Renal pelvis (tissue), 4 donors: ENCODE data around the gene CFAP100. TPM values are rescaled to one million over a fixed set of nuclear protein-coding genes. Genes with fewer than 3 reads are reported as not detected.

Experiments
- DNase-seq: peaks from one replicate; pipeline ENCODE4 v3.0.0-alpha.2; 2013
- polyA plus RNA-seq, 3 donors: library from polyadenylated mRNA; unstranded; fragments of 120-200 nt; gene quantifications; one replicate each; pipeline ENCODE4 v1.2.1, GENCODE V29; 2013; ENCODE audit not compliant: insufficient read length in 3 of 3

CFAP100 gene
- polyA plus RNA-seq, 3 donors, result 1.1 to 1.7 (median 1.5) TPM

DNA sequence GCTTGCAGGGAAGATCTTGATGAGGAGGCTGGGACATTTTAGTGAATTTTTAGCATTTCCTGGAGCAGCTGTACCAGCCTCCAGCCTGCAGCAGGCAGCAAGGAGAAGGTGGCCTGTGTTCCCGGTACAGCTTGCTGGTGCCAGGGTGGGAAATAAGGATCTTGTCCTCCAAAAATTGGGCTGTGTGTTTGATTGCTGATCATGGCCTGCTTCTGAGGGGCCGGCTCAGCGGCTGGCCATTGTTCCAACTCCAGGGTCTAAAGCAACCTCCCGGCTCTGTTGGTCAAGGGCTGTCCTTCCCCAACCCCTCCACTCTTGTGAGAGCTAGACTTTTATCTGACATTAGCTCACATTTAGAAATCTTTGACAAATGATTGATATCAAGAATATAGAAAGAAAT is 5.0 kb downstream of the CFAP100 start:
- DNase-seq, result no peak

DNA sequence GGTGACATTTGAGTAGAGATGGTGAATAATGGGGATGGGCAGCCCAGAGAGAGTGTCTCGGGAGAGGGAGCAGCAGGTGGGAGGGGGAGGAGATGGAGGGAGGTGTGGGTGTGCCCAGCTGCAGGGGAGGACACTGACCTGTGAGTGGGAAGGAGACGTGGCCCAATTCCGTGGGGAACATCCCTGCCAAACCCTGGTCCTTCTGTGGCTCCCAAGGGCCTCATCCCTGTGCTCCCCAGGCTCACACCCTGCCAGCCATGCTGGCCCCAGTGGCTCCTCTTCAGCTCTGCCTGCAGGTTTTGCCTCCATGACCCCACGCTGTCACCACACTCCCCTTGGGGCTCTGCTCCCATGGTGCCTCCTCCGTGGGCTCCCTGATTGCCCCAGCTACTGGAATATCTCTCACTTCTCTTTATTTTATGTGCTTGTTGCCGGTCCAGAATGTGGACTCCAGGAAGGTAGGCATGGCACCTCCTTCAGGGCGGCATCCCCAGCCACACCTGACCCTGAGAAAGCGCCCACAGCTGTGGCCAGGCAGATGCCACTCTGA is 7.0 kb downstream of the CFAP100 start:
- DNase-seq, result no peak

DNA sequence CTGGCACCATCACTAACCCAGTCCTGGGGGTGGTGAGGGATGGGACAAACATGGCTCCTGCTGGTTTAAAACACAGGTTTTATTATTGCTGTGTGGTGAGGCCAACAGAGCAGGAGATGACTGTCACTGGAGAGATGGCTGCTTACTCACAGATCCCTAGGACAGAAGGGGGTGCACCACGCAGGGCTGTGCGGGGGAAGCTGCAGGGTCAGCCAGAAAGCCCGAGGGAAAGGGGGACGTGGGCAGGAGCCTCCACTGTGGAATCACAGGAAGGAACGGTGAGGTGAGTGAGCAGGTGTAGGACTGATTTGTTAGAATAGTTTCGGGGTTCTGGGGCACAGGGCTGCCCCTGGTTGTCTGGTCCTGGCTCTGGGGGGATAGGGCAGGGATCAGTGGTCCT is 7.5 kb downstream of the CFAP100 start:
- no peak for DNase-seq

DNA sequence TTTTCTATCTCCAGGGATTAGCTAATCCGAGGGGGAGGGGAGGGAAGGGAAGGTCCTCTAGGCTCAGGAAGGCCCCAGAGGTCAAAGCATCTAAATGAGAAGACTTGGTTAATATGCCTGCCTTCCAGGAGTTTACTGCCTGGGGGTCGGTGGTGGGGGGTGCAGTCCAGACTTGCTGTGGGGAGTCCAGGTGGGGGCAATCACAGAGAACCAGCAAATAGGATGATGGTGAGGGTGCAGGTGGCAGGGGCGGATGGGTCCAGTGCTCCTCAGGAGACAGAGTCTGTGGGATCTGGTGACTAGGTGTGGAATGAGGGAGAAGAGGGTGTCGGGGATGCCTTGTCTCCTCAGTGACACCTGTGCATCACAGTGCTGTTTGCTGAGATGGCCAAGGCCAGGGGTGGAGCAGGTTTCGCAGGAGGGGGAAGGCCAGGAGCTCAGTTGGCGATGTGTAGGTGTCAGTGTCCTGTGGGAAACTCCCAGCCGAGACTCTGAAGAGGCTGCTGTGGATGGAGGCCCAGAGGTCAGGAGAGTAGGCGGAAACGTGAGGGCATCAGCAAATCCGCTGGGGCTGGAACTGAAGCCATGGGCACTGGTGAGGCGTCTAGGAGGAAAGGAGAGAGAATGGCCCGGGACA is 8.1 kb downstream of the CFAP100 start:
- DNase-seq, result no peak

DNA sequence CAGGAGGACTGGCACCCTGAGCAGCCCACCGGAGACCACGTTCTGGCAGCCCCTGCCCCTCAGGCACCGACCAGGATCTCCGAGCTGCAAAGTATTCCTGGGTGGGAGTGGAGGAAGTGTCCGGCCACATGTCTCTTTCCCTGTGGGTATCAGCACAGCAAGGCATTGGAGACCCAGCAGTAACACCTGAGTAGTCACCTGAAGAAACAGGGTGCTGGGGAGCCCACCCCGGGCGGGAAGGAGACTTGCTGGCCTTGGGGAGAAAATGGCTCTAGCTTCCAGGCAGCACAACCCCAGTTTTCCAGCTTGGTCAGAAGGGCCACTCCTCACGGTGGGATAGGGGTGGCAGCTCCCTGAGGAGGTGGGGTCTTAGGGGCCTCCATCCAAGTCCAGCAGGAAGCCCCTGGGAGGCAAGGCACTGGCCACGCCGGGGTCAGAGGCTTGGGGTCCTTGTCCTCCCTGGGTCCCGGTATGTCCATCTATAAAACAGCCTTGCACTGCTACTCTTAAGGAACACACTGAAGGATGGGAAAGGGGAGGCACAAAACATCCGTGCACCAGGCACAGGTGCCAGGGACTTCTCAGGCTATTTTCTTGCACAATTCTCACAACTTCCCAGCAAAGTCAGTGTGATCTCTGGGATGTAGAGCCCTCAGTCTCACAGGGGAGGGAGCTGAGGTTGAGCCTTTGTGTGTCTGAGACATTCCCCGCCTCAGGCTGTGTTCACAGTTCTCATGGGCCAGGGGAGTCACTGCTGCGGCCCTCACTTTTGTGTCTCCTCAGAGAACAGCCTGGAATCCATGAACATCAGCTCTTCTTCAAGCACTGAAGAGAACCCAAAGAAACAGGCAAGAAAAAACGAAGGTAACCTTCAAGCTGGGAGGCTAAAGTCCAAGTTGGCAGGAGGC is 11.9 kb downstream of the CFAP100 start:
- no peak for DNase-seq

DNA sequence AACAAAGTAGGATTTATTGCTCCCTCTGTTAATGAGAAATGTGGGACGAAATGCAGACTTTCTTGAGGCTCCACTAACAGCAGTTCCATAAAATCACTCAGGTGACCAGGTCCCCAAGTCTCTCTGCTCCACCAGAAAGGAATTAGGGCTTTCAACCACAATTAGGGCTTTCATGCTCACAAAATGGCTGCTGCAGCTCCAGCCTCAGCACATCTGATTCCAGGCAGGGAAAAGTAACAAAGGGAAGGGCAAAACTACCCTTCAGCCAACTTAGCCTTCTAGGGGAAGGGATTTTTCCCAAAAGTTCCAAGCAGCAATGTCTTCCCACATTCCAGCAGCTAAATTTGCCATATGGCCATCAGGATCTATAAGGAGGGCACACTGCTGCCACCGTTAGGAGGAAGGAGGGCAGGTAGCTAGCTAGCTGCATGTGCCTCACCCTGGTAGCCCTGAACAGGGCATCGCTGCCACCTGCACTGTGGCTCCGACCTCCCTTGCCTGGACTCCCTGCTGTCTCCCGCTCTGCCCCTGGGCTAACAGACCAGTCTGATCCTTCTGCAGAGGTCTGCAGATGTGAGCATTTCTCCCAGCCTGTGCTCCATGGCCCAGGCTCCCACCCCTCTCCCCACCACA is 12.8 kb downstream of the CFAP100 start:
- no peak for DNase-seq

DNA sequence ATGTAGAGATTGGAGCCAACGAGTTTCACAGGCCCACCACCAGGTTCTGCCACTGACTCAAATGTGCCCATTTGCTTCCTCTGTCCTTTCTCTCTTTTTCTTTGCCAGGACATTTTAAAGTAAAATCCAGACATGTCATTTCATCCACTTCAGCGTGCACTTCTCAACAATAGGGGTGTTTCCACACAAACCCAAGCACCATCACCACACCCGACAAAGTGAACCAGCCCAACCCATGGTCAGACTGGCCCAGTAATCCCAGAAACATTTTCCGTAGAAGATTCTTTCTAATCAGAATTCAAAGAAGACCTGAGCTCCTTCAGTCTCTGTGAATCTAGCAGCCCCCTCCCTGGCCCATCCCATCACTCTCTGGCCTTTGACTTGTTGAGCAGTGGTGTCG is 13.4 kb downstream of the CFAP100 start:
- no peak for DNase-seq

DNA sequence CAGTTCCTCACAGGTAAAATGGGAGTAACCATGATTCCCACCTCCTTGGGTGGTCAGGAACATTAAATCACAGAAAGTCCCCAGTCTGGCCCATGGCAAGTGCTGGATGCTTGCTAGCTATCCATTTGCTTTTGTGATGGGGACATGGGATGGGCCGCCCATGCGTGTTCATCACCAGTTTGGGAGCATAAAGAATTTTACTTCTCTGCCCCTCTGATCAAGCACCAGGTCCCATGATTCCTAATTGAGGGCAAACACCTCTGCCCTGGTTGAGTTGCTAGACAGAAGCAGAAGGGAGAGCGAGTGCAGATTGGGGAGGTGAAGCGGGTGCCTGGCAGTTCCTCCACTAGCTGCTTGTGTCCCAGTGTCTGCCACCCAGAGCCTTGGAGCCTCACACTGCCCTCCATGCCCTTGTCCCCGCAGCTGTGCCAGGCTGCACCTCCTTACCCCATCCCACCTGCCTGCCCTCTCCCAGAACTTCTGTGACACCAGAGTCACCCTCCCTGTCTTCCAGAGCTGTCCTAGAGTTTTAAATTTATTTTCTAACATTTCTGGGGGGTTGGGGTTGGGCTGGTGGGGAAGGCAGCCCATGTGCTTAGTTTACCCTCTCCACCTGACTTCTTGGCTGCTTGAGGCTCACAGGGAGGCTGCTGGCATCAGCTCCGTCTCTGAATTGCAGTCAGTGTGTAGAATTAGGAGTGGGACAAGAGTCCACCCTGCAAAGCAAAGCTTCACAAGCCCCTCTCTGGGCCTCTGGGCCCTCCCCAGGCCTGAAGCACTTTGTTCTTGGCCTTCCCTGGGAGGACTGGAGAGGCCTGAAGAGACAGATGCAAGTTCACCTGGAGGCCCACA is 18.4 kb downstream of the CFAP100 start:
- no peak for DNase-seq

DNA sequence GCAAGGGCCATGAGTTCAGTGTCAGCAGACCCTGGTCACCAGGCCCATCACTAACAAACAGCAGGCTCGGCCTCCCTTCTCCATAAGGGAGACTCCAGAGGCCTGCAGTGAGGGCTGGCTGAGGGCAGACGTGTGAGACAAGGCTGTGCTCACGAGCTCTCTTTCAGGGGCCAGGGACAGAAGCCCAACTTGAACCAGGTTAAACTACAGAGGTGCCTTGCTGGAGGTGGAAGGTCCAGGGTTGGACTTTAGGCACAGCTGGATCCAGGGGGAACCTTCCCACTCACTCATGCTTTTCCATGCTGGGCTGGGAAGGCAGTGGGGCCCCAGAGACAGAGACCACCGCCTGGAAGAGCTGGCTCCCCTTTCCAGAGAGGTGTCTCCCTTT is 19.0 kb downstream of the CFAP100 start:
- no peak for DNase-seq

DNA sequence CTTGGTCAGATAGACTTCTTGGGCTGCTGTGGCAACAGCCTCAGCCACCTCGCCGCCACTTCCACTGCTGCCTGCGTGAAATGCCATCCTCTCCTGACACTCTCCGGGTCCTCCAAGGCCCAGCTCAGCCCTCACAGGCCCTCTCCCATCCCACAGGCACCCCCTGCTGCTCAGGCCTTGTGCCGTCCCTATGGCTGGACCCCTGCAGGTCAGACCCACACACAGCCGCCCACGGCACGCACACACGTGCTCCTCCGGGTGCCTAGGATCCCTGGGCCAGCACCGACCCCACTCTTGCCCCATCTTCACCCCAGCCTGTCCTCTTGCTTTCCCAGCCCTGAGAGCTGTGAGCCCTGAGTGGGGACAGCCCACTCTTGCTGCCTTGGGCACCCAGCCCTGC is 19.7 kb downstream of the CFAP100 start:
- no peak for DNase-seq

DNA sequence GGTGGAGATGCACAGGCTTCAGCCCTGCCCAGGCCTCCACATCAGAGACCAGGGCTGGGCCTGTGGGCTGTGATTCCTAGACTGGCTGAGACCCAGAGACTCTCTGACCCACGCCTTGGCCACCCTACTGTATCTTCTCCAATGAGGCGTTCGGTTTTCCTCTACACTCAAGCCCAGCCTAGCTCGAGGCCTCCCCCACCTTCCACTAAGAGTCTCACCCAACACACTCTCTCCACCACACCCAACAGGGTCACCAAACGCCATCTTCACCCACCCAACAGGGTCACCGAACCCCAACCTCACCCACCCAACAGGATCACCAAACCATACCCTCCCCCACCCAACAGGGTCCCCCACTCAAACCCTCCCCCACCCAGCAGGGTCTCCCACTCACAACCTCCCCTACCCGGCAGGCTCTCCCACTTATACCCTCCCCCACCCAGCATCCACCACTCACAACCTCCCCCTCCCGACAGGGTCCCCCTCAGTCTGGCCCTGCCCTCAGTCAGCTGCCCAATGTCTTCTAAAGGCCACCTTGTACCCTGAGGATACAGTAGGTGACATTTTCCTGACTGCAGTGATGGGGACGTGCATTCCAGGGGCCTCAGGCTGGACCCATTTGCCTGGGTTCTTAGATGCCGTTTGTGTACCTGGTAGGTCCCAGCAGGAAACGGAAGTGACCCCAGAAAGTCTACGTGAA is 20.4 kb downstream of the CFAP100 start:
- no peak for DNase-seq

DNA sequence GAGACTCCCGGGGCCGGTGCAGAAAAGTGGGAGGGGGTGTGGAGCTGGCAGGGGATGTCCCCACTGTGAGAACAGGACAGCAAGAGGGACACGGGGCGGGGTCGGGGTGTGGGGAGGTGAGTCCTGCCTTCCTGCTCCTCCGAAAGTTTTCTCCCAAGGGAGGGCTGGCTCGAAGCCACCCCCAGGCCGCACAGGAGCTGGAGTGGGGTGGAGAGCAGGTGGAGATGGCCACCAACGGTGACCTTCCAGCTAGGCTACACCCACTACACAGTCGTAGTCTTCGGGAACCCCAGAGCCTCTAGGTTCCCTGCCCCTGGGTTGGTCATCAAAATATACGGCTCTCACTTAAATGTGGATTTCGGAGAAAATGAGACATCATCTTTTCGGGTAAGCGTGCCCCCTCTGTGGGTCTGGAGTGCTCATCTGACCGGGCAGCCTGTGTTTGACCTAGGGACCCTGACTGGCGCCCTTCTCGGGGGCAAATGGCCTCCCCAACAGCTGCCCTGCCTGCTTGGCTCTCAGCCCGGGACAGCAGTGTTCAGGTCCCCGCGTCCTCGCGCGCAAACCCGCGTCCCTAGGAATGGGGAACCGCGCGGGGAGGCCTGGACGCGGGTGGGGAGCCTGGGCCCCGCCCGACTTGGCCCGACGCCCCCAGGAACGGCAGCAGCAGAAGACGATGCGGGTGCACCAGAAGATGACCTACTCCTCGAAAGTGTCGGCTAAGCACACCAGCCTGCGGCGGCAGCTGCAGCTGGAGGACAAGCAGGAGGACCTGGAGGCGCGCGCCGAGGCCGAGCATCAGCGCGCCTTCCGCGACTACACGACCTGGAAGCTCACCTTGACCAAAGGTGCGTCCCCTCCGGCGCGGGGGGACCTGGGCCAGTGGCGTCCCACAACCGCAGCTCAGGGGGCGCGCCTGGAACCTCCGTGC is 21.2 kb downstream of the CFAP100 start:
- DNase-seq, result no peak

DNA sequence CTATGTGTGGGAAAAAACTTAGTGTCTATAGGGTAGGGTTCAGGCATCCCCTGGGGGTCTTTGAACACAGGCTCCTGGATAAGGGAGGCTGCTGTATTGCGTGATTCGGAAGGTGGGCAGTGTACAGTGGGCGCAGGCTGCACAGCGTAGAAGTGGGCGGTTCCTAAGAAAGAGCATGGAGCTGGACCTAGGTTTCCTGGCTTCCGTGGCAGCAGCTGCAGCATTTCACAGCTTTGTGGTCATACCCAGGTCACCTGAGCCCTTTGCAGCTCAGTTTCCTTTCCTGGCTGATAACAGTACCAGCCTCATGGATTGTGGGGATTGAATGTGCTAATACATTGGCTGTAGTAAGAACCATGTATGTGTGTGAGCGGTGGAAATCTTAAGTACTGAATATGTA is 22.2 kb downstream of the CFAP100 start:
- no peak for DNase-seq

DNA sequence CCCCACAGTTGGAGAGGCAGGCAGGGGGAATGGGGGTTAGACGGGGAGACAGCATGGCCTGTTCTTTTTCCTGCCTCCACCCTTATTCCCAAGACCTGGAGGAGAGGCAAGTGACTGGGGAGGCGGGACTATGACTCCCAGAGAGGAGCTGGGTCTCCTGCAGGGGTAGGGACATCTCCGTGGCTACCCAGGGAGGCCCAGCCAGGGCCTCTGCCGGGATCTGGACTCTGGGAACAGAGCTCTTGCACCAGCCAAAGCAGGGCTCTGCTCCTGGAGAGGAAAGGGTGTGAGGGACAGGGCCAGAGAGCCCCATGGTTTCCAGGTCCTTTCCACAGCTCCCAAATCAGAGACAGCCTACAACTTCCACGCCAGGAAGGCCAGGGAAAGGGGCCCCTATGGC is 22.8 kb downstream of the CFAP100 start:
- no peak for DNase-seq

DNA sequence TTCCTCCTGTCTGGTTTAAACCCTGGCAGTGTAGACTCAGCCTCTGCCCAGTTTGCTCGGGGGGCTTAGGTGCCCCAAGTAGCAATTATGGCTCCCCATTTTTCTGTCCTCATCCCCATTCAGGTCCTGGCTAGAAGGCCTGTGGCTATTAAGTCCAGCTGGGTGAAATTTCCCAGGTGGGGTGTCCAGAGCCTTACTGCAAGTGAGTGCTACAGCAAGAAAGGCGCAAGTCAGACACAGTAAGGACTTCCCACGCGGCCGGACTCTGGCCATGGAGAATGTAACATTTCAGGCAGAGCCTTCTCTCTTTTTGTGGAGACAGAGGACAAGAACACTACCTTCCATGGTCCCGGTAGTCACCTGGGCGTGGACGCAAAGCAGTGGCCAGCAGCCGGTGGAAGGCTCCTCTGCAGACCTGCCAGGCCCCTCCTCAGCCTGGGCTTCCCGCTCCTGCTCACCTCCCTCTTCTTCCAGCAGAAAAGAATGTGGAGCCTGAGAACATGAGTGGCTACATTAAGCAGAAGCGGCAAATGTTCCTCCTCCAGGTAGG is 23.3 kb downstream of the CFAP100 start:
- DNase-seq, result no peak

DNA sequence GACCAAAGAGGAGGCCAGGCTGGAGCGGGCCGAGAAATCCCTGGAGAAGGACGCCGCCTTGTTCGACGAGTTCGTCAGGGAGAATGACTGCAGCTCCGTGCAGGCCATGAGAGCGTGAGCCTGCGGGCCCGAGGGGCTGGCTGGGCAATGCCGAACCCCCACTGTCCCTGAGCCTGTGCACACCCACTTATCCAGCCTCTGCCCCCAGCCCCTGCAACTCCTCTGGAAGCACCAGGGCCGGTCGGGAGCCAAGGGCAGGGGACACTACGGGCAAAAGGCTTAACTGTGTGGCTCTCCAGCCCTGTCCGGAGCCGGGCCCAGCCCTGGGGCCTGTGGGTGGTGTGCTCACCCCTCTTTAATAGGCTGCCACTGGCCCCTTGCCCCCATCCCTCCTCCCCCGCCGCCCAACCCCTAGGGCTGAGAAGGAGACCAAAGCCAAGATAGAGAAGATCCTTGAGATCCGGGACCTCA is 24.0 kb downstream of the CFAP100 start:
- DNase-seq, result no peak

DNA sequence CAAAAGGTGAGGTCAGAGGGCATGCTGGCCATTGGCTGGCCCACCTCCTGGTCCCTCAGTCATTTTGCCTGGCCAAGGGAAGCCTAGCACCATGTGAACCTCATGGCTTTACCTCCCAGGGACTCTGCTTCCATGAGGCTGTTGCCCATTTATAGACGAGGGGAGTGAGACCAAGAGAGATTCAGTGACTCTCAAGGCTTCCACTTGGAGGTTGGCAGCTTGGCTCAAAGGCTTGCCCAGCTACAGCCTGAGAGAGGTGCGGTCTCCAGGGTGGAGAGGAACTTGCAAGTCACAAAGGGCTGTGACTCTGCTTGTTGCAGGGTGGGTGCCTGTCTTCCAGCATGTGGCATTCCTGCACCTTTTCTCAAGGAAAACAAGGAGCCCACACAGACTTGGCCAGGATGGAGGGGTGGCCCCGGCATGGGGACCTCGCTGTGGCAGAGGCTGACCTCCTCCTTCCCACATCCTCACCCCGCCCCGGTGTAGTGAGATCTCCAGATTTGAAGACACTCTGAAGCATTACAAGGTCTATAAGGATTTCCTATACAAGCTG is 24.5 kb downstream of the CFAP100 start:
- no peak for DNase-seq

DNA sequence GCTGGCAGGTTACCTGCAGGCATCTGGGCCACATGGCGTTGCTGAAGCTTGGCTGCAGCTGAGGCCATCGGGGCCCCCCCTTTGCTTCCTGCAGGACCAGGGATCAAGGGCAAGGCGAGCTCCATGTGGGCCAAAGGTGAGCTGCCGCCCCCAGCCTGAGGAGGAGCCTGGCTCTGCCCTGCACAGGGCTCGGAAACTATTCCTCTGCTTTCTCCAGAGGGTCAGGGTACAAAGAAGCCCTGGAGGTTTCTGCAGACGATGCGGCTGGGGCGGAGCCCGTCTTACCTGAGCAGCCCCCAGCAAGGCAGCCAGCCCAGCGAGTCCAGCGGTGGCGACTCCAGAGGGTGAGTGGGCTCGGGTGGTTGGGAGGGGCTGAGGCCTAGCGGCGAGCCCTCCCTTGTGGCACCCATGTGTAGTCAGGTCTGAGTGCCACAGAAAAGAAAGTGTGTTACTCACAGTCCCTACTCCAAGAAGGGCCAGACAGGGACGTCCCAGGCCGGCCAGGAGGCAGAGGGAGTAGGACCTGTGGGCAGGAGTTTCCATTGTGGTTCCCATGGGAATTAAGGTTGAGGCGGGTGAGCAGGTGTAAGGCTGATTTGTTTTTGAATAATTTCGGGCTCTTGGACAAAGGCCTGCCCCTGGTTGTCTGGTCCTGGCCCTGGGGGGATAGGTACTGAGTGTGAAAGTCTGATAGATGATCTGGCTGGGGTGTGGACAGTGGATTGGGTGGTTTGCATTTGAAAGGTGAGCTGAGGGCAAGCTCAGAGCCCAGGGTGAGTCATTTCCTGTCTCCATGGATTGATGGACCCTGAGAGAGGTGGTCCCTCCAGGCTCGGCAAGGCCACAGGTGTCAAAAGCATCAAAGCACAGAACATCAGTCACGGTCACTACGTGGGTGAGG is 25.4 kb downstream of the CFAP100 start:
- DNase-seq, result no peak
